22Rv1 (cell line): ENCODE results near the gene SEC14L5.

Experiments used
- H3K27ac ChIP-seq: fragments of 450-650 bp; 2 replicates; pipeline ENCODE4 v1.5.1; 2017
- CTCF ChIP-seq: fragments of 450-650 bp; IDR thresholded peaks from 2 replicates; pipeline ENCODE4 v1.5.1; 2017; ENCODE audit warnings: mild to moderate bottlenecking
- ZFX ChIP-seq: fragments of 450-650 bp; IDR thresholded peaks from 2 replicates; pipeline ENCODE4 v1.6.1; 2017; ENCODE audit warnings: antibody characterized with exemption, borderline replicate concordance

The SEC14L5 gene

GRCh38 chr16:5015351-5015750, 57.2 kb downstream of the SEC14L5 start:
- no peak overlapping the region for H3K27ac ChIP-seq
- TF ChIP-seq CTCF = no peak

- H3K27ac ChIP-seq = no peak overlapping the region
- TF ChIP-seq ZFX (no peak), CTCF (no peak)
Measured at GRCh38 chr16:5015887-5016286, 57.8 kb downstream of the SEC14L5 start.

- TF ChIP-seq ZFX (no peak), CTCF (no peak)
- no peak overlapping the region for H3K27ac ChIP-seq
Measured at GRCh38 chr16:5016967-5017677, 59.0 kb downstream of the SEC14L5 start.

- H3K27ac ChIP-seq = no peak overlapping the region
- TF ChIP-seq CTCF (no peak), ZFX (no peak)
Measured at GRCh38 chr16:5017678-5017969, 59.5 kb downstream of the SEC14L5 start.

GRCh38 chr16:5018793-5019192, 60.7 kb downstream of the SEC14L5 start:
- no peak overlapping the region for H3K27ac ChIP-seq
- TF ChIP-seq CTCF (no peak), ZFX (no peak)

GRCh38 chr16:5019775-5020174, 61.6 kb downstream of the SEC14L5 start:
- H3K27ac ChIP-seq = no peak overlapping the region
- TF ChIP-seq ZFX (no peak), CTCF (no peak)

- no peak for TF ChIP-seq CTCF
- no peak for TF ChIP-seq ZFX
- no peak overlapping the region for H3K27ac ChIP-seq
Measured at GRCh38 chr16:5020551-5020950, 62.4 kb downstream of the SEC14L5 start.
